SHP77 treated with DMSO at 0.1 percent for 48 hours (cell line): Measurements from ENCODE around the gene ABL2.
"Not testable (repeated sequence)": the region's sequence is repeated elsewhere in the genome, so short reads cannot be mapped to it uniquely, and the experiment has no call there.

Experiments used
- DNase-seq: peaks from one replicate; lab custom pipeline; 2025; lab: John Stamatoyannopoulos, UW

The ABL2 gene

GRCh38 chr1:179135168-179135567 is 94.3 kb downstream of the ABL2 start:
- DNase-seq = not testable (repeated sequence)

- DNase-seq = no peak
These were observed 99.6 kb downstream of the ABL2 start for GRCh38 chr1:179129702-179130473.

- DNase-seq = no peak
These were observed 101.0 kb downstream of the ABL2 start for GRCh38 chr1:179128520-179128919.

GRCh38 chr1:179127163-179127895 is 102.1 kb downstream of the ABL2 start:
- no peak for DNase-seq

GRCh38 chr1:179126338-179127060 is 103.0 kb downstream of the ABL2 start:
- DNase-seq = no peak

GRCh38 chr1:179124873-179125272 is 104.6 kb downstream of the ABL2 start:
- no peak for DNase-seq

GRCh38 chr1:179121159-179121938 is 108.1 kb downstream of the ABL2 start:
- no peak for DNase-seq

- no peak for DNase-seq
These were observed 108.7 kb downstream of the ABL2 start for GRCh38 chr1:179120736-179121135.

- no peak for DNase-seq
These were observed 110.0 kb downstream of the ABL2 start for GRCh38 chr1:179119513-179119912.

- no peak for DNase-seq
These were observed 114.3 kb downstream of the ABL2 start for GRCh38 chr1:179115181-179115580.

- no peak for DNase-seq
These were observed 120.8 kb downstream of the ABL2 start for GRCh38 chr1:179108644-179109043.

GRCh38 chr1:179107706-179108629 is 121.5 kb downstream of the ABL2 start:
- no peak for DNase-seq

GRCh38 chr1:179105393-179105792 is 124.1 kb downstream of the ABL2 start:
- no peak for DNase-seq

- no peak for DNase-seq
These were observed 124.7 kb downstream of the ABL2 start for GRCh38 chr1:179104611-179105250.

- DNase-seq = no peak
These were observed 125.5 kb downstream of the ABL2 start for GRCh38 chr1:179103999-179104398.

- DNase-seq = no peak
These were observed 127.9 kb downstream of the ABL2 start for GRCh38 chr1:179101566-179101965.

- DNase-seq = no peak
These were observed 129.6 kb downstream of the ABL2 start for GRCh38 chr1:179099891-179100290.

- no peak for DNase-seq
These were observed 133.6 kb downstream of the ABL2 start for GRCh38 chr1:179095924-179096323.

- no peak for DNase-seq
These were observed 134.1 kb downstream of the ABL2 start for GRCh38 chr1:179095377-179095776.

GRCh38 chr1:179094818-179095217 is 134.7 kb downstream of the ABL2 start:
- no peak for DNase-seq
